K562 (cell line): ENCODE measurements around the gene BMP6. TPM values are rescaled to one million over a fixed set of nuclear protein-coding genes. Genes with fewer than 3 reads are reported as not detected.

Source experiments
- ATAC-seq: fragments of 200-7000 bp; cut with Tn5 transposase; 3 replicates; pipeline ENCODE4 v1.9.1; 2020; ENCODE audit warnings: moderate library complexity
- BruUV-seq: library from RNA; stranded (reverse); fragments of 400-500 nt; replicated peaks from 2 replicates; lab custom pipeline; 2021; lab: Mats Ljungman, UMichigan
- CTCF ChIA-PET: fragments of 300-600 bp; formaldehyde crosslinking; extraction: SDS; loops from one replicate; lab custom pipeline; 2021; ENCODE audit warnings: low intra/inter-chr PET ratio; lab: Yijun Ruan, JAX
- POLR2A ChIA-PET: fragments of 300-600, 350-650 bp; sonication (Branson Sonifier 250); formaldehyde crosslinking; extraction: SDS; loops from one replicate; lab custom pipeline; 2021; ENCODE audit warnings: antibody characterized with exemption, inconsistent platforms; lab: Yijun Ruan, JAX
- DNase-seq, 4 experiments: peaks; one replicate each; pipeline versions ENCODE4 v3.0.0 to v3.0.0-alpha.2; 2011 to 2018; ENCODE audit warnings: low spot score in 3 of 4, mixed read lengths in 3 of 4; ENCODE audit errors: extremely low read depth in 1 of 4
- FAIRE-seq: peaks from 2 replicates; lab custom pipeline; 2011; peaks lifted over from hg19 to GRCh38; lab: Jason Lieb, UNC
- H2AFZ ChIP-seq: 2 replicates; pipeline ENCODE4 v1.6.0; 2011; ENCODE audit warnings: low read depth, low read length, control low read depth, inconsistent platforms
- H3K27ac ChIP-seq: fragments of 200-600 bp; 3 replicates; pipeline ENCODE4 v1.8.0; 2011; ENCODE audit warnings: low read depth, mild to moderate bottlenecking, control low read depth, inconsistent platforms, low read length, moderate library complexity, mixed read lengths; ENCODE audit errors: extremely low read depth
- H3K27me3 ChIP-seq, 2 experiments: fragments of 300-600 bp in 1 of 2; 2 replicates in 1 of 2; 3 replicates in 1 of 2; pipeline versions ENCODE4 v1.6.0 to v1.8.0; 2011; ENCODE audit warnings: inconsistent platforms in 2 of 2, low read length in 2 of 2, mild to moderate bottlenecking in 1 of 2, mixed read lengths in 1 of 2, moderate library complexity in 1 of 2; ENCODE audit not compliant: control insufficient read depth in 2 of 2, insufficient read depth in 2 of 2
- H3K36me3 ChIP-seq: fragments of 300-600 bp; 3 replicates; pipeline ENCODE4 v1.8.0; 2011; ENCODE audit warnings: mild to moderate bottlenecking, low read length, inconsistent platforms; ENCODE audit not compliant: control insufficient read depth, insufficient read depth
- H3K4me1 ChIP-seq, 2 experiments: fragments of 200-600 bp in 1 of 2; replicated peaks in 1 of 2; 2 replicates in 1 of 2; 3 replicates in 1 of 2; pipeline versions ENCODE4 v1.5.1 to v1.8.0; 2011; ENCODE audit warnings: inconsistent platforms in 2 of 2, low read length in 2 of 2, mild to moderate bottlenecking in 1 of 2, mixed read lengths in 1 of 2, moderate library complexity in 1 of 2; ENCODE audit not compliant: control insufficient read depth in 2 of 2, insufficient read depth in 2 of 2
- H3K4me2 ChIP-seq: 2 replicates; pipeline ENCODE4 v1.6.1; 2011; ENCODE audit warnings: low read length, control low read depth, inconsistent platforms, mixed read lengths; ENCODE audit not compliant: insufficient read depth
- H3K4me3 ChIP-seq: fragments of 200-600 bp; sonication (generic), shearing (Covaris generic); 2 replicates; pipeline ENCODE4 v1.5.1; 2016; ENCODE audit warnings: control low read depth, inconsistent platforms
- H3K79me2 ChIP-seq: fragments of 200-600 bp; 3 replicates; pipeline ENCODE4 v1.8.0; 2011; ENCODE audit warnings: low read length, inconsistent platforms; ENCODE audit not compliant: control insufficient read depth, insufficient read depth
- H3K9ac ChIP-seq, 2 experiments: 2 replicates each; pipeline versions ENCODE4 v1.6.0 to v1.6.1; 2011; ENCODE audit warnings: low read depth in 2 of 2, low read length in 2 of 2, control low read depth in 1 of 2, inconsistent platforms in 1 of 2, mild to moderate bottlenecking in 1 of 2, mixed read lengths in 1 of 2; ENCODE audit not compliant: insufficient read depth in 1 of 2
- H3K9me1 ChIP-seq: one replicate; pipeline ENCODE4 v1.6.0; 2011; ENCODE audit warnings: inconsistent platforms, mild to moderate bottlenecking, low read length, moderate library complexity; ENCODE audit not compliant: control insufficient read depth, insufficient read depth
- H3K9me3 ChIP-seq: replicated peaks from 2 replicates; pipeline ENCODE4 v1.5.1; 2011; ENCODE audit warnings: low read depth, low read length, inconsistent platforms; ENCODE audit not compliant: control insufficient read depth, insufficient read depth
- H4K20me1 ChIP-seq: replicated peaks from 2 replicates; pipeline ENCODE4 v1.6.1; 2011; ENCODE audit warnings: low read length, inconsistent platforms, mixed read lengths; ENCODE audit not compliant: control insufficient read depth, insufficient read depth
- DACH1 ChIP-seq: fragments of 450-650 bp; IDR thresholded peaks from 2 replicates; pipeline ENCODE4 v1.6.1; 2018; ENCODE audit not compliant: partially characterized antibody
- HNRNPLL ChIP-seq: fragments of 200-400 bp; formaldehyde crosslinking; IDR thresholded peaks from 2 replicates; pipeline ENCODE4 v1.6.1; 2017; ENCODE audit warnings: low read length, low read depth, mild to moderate bottlenecking; ENCODE audit not compliant: poor library complexity, severe bottlenecking
- KAT2B ChIP-seq: IDR thresholded peaks from one replicate; pipeline ENCODE4 v1.6.1; 2012; ENCODE audit warnings: low read depth, mild to moderate bottlenecking, control low read depth, inconsistent platforms, low read length, moderate library complexity
- KHSRP ChIP-seq: fragments of 450-650 bp; IDR thresholded peaks from 2 replicates; pipeline ENCODE4 v1.6.1; 2017
- PHB2 ChIP-seq: fragments of 450-650 bp; IDR thresholded peaks from 2 replicates; pipeline ENCODE4 v1.6.1; 2017; ENCODE audit warnings: low read depth
- POLR2H ChIP-seq: IDR thresholded peaks from 2 replicates; pipeline ENCODE4 v1.6.1; 2016; ENCODE audit warnings: missing genetic modification characterization, low read depth, mild to moderate bottlenecking, control low read depth, missing compliant biosample characterization, moderate library complexity
- TEAD4 ChIP-seq, 2 experiments: sonication (generic) in 1 of 2; formaldehyde crosslinking in 1 of 2; IDR thresholded peaks; 2 replicates each; pipeline versions ENCODE4 v1.6.1 to v1.8.0; 2012 to 2022; ENCODE audit warnings: borderline replicate concordance in 1 of 2, inconsistent platforms in 1 of 2, low read length in 1 of 2, mild to moderate bottlenecking in 1 of 2, missing genetic modification reagents in 1 of 2
- ZNF146 ChIP-seq: IDR thresholded peaks from one replicate; pipeline ENCODE4 v1.6.1; 2018; ENCODE audit warnings: missing compliant biosample characterization; ENCODE audit not compliant: unreplicated experiment
- ZNF174 ChIP-seq: fragments of 250-450 bp; sonication (Bioruptor Pico); IDR thresholded peaks from 2 replicates; pipeline ENCODE4 v1.4.0; 2020; ENCODE audit warnings: mild to moderate bottlenecking
- ZNF217 ChIP-seq: sonication (generic); formaldehyde crosslinking; IDR thresholded peaks from 2 replicates; pipeline ENCODE4 v1.8.0; 2022; ENCODE audit warnings: mild to moderate bottlenecking, missing genetic modification reagents
- ZNF561 ChIP-seq: fragments of 450-650 bp; formaldehyde crosslinking; conservative IDR thresholded peaks from 2 replicates; pipeline ENCODE4 v1.4.0; 2020; ENCODE audit warnings: mild to moderate bottlenecking, moderate library complexity
- ZNF764 ChIP-seq: fragments of 250-450 bp; sonication (Bioruptor Pico); IDR thresholded peaks from 2 replicates; pipeline ENCODE4 v1.4.0; 2020; ENCODE audit warnings: low read depth, mild to moderate bottlenecking, moderate library complexity
- WGBS: fragments of 100-300 bp; shearing (Covaris generic); methylation state at CpG from one replicate; pipeline ENCODE4 v1.1.6; 2016; ENCODE audit warnings: low coverage, mixed read lengths; ENCODE audit not compliant: insufficient coverage; ENCODE audit errors: missing lambda C conversion rate; 5-methylcytosine and 5-hydroxymethylcytosine counted together
- in situ Hi-C: fragments of 300-500 bp; cut with MboI; formaldehyde crosslinking; loops from 4 replicates; pipeline ENCODE4 v1.15.0; 2018; ENCODE audit warnings: inconsistent platforms, mixed read lengths
- intact Hi-C: fragments of 100-400 bp; cut with micrococcal nuclease; formaldehyde crosslinking; loops from 2 replicates; pipeline ENCODE4 v1.14.2; 2022
- polyA plus RNA-seq, 8 experiments: library from polyadenylated mRNA; depleted of rRNA in 4 of 8; stranded (reverse) in 5 of 8; unstranded in 3 of 8; fragments of >200 nt; fragmentation: Nextera tagmentation in 2 of 8; fragmentation: Illumina TruSeq in 1 of 8; extraction: Ambion mirVana in 2 of 8; extraction: Trizol in 1 of 8; gene quantifications; 2 replicates each; pipeline versions ENCODE4 v1.2.1 to v1.2.3, GENCODE V29; 2011 to 2014; ENCODE audit warnings: inconsistent platforms in 1 of 8, missing spikeins in 1 of 8
- total RNA-seq, 7 experiments: library from RNA; depleted of rRNA in 6 of 7; stranded (reverse); fragments of >200 nt in 6 of 7; fragmentation: Illumina TruSeq in 2 of 7; extraction: Trizol in 2 of 7; gene quantifications; 2 replicates each; pipeline versions ENCODE4 v1.2.1 to v1.2.3, GENCODE V29; 2011 to 2021; ENCODE audit warnings: low replicate concordance in 1 of 7

BMP6 gene
- total and polyA plus RNA-seq, 9 of the 15 experiments (the other 6 are each of a cell fraction or from before 2014, with no cell fraction given) = 0.01 to 0.13 (median 0.06) TPM; not detected in 3

- Histone ChIP-seq H4K20me1 (no peaks in the 10 kb centered on the region), H3K27me3 (peaks cover 7 to 9% of the 10 kb centered on the region in 2 experiments; a peak in 4 of 5 replicates), H3K9me1 (no peaks in the 10 kb centered on the region), H3K4me3 (no peak overlapping the region), H3K27ac (no peak overlapping the region), H2AFZ (peak overlapping the region; percentile 29; the same call in 1 of the 2 replicates), H3K9ac (no peak overlapping the region), H3K4me2 (no peak overlapping the region), H3K79me2 (no peaks in the 10 kb centered on the region), H3K36me3 (no peaks in the 10 kb centered on the region), H3K9me3 (no peaks in the 10 kb centered on the region)
- DNase-seq = no peak
- in situ Hi-C loops (no loop called here), intact Hi-C loops (no loop called here)
- no TSS peak for BruUV-seq
- 31% methylated on average over 4 of the region's 4 CpGs for WGBS
- ATAC-seq = no peak
- TF ChIP-seq ZNF764 (CRISPR knock-in tag) = no peak
- no peak for TF ChIP-seq KHSRP
- TF ChIP-seq POLR2H (tag) = no peak
- no peak for TF ChIP-seq ZNF561 (CRISPR knock-in tag)
- no peak for TF ChIP-seq DACH1
- no peak for TF ChIP-seq ZNF146
- TF ChIP-seq KAT2B = no peak
- no peak for TF ChIP-seq PHB2
- no peak for TF ChIP-seq HNRNPLL
- TF ChIP-seq TEAD4 (IDR thresholded peaks at IDR 0.05; ENCODE audit: low read length) = no peak
- no peak for TF ChIP-seq TEAD4 (CRISPR knock-in tag; IDR thresholded peaks at IDR 0.05; ENCODE audit: borderline replicate concordance)
- no peak for TF ChIP-seq ZNF217 (CRISPR knock-in tag)
- no peak for TF ChIP-seq ZNF174 (CRISPR knock-in tag)
- TF ChIP-seq, all 486 proteins: peak for 0
- H3K4me1 ChIP-seq = peaks cover 4 to 13% of the 10 kb centered on the region in 2 experiments; a peak in 4 of 5 replicates
- no peak for FAIRE-seq
- ChIA-PET CTCF (no interaction called here), POLR2A (interaction anchor here (0.9 kb wide), 1 partner anchor 9 kb away, joined by 4 read pairs; no protein-coding TSS in a partner anchor)
Measured at GRCh38 chr6:7684843-7685242, 41.1 kb upstream of the BMP6 start.
